Vein endothelial cell (primary cell): ENCODE results near the gene UBTF. TPM values are rescaled to one million over a fixed set of nuclear protein-coding genes. Genes with fewer than 3 reads are reported as not detected.

Source experiments
- small RNA-seq: library from RNA; depleted of rRNA; stranded (forward); fragments of <200 nt; gene quantifications from one replicate; pipeline ENCODE3, GENCODE V24; 2012
- total RNA-seq: library from RNA; depleted of rRNA; stranded (reverse); fragments of >200 nt; gene quantifications from 2 replicates; pipeline ENCODE4 v1.2.3, GENCODE V29; 2012

Gene UBTF
- total RNA-seq, result 56.8 and 59.8 TPM in 2 replicates

DNA sequence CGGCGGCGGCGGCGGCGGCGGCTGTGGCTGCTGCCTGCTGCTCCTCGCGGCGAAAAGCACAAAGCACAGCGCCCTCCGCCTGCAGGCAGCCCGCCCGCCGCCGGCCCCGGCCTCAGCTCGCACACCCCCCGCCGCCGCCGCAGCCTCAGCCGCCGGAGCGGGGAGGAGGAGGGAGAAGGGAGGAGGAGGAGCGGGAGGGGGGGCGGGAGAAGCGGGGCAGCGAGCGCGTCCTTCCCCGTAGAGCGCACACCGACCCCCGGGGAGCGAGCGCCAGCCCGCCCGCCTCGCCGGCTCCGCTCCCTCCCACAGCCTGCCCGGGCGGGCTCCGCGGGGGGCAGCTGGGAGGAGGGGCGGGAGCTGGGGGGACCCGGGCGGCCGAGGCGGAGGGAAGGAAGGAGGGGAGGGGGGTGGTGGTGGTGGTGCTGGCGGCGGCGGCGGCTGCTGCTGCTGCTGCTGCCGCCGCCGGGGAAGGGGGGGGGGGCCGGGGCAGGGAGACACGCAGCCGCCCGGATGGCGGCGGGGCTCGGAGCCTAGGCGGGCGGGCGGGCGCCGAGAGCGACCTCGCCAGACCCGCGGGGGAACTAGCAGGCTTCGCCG, at the start of gene UBTF:
TSS of gene UBTF (minus strand) at position 60 of the 597 bp plus-strand sequence. CDS start 1,446 bp downstream, outside the sequence.

DNA sequence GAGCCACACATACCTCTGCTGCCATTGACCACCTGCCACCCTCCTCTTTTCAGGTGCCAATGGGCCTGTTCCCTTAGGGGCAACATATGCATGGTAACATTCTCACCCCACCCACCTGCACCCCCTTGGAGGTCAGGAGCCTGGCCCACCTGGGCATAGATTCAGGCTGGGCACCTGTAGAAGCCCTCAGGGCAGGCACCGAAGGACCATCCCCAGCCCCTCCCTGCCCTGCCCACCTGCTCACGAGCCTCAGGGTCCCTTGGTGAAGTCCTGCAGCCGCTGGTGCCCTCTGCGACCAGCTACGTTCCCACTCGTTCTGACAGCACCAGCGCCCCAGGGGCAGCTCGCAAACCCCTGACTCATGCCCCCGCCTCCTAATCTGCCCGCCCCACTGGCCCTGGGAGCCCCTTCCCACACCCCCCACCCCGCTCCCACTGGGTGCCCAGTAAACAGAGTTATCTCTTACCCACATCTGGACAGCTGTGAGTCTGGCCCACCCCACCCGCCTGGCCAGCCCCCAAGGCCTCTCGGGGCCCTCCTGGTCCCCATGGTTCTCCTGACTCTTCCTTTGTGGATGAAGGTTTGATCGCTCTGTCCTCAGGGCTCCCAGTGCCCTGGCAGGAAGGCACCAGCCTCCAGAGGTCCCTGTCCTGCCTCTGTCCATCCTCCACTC, 48.5 kb upstream of the UBTF start, which contains the start of gene SLC4A1:
TSS of gene SLC4A1 (minus strand) at position 318 of the 673 bp plus-strand sequence. CDS start 5,269 bp downstream, outside the sequence.

DNA sequence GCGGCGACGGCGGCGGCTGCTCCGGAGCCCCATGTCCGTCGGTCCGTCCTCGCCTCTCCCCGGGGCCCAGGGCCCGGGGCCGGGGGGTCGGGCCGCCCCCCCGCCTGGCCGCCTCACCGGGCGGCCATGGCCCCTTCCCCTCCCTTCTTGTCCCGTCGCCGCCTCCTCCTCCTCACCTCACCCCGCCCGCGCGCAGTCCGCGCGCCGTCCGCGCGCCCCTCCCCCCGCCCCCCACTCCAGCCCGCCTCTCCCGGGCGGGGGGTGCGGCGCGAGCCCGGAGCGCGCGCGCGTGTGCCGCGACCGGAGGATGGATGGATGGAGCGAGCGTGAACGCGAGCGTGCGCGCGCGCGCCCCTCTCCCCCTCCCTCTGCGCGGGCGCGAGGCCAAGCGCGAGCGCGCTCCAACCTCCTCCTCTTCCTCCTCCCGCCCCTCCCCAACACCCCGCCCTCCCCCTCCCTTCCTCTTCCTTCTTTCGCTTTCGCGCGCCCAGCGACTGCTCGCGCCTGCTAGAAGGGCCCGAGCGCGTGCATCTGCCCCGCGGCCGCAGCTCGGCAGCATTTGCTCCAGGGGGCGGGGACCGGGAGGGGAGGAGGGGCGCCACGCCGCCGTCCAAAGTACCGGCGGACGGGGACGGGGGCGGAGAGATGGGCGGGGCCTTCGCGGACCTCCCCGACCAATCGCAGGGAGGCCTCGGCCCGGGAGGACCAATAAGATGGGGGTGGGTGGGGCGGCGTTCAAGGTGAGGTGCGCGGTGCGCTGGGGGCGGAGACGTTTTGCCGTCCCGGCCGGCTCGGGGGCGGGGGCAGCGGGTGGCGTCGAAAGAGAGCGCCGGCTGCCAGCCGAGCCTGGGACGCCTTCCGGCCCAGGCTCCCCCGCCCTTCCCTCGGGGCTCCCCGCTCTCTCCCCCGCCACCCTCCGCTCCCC, 19.7 kb downstream of the UBTF start, which contains the start of gene ATXN7L3:
TSS of gene ATXN7L3 (minus strand) at position 332 of the 925 bp plus-strand sequence. CDS start 1,814 bp downstream, outside the sequence.

DNA sequence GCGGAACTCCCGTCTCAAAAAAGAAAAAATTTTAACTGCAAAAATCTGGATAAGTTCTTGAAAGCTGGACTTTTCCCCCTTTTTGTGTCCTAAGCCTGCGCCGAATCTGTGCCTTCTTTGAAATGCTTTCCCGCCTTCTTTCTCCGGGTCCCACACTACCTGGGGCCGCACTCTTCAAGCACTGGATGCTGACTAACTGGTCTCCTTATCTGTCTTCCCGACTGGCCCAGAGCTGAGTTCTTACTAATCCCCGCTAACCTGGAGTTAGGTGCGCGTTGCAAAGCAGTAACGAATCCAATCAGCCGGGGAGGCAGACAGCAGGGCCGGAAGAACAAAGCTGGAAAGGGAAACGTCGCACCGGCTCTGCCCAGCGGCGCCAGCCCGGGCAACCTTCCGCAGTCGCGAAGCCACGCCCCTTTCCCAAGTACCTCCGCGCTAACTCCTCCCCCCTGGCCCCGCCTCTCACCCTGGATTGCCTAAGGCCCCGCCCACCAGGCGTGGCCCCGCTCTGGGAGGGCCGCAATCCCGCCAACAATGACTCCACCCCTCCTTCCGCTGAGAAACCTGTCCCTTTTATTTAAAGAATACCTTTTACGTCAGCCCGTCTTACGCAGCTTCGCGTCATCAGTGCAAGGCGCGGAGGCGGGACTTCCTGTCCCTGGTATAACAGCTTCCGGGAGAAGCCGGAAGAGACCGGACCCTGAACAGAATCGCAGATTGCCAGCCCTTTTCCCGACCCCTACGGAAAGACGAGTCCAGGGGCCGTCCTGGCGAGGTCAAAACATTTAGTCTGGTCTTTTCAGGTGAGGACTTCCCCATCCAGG, 33.0 kb downstream of the UBTF start, which contains the start of gene TMUB2:
TSS of gene TMUB2 (plus strand) at position 666 of the 824 bp plus-strand sequence. CDS start 737 bp downstream, outside the sequence.

DNA sequence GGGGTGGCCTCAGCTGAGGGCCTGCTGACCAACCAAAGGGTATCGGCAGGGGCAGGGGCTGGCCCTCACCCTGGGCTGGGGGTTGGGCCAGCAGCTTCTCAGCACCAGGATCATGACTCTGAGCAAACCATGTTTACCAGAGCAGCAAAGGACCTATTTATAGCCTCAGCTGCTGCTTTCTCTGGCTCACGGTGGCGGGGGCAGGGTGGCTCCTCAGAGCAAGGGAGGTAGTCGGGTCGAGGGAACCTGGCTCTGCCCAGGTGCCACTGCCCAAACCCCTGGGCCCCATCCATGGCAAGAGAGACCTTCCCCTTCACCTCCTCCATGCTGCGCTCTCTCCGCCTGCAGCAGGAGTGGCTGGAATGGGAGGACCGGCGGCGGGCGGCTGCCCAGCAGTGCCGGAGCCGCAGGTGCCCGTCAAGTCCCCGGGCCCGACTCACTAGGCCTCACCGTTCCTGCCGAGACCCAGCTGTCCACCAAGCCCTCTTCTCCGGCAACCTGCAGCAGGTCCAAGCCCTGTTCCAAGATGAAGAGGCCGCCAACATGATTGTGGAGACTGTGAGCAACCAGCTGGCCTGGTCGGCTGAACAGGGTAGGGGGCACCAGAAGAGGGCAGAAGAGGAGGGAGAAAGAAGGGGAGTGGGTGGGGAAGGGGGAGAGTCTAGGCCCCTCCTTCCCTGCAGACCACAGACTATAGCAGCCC, 48.8 kb downstream of the UBTF start, which contains the start of gene ASB16:
TSS of gene ASB16 (plus strand) at position 206 of the 703 bp plus-strand sequence. CDS start at position 292, 86 bp downstream.

Small RNA genes lying within 50 kb of the gene (small RNA-seq; reads per million reads assigned to genes)
- gene MIR6782, result not detected

Other genes with a start within 250 kb of the UBTF start
- 6.9 and 11.7 TPM in 2 replicates for gene NAGS, start 215.1 kb downstream of the UBTF start, total RNA-seq
- gene TMEM101, start 204.7 kb downstream of the UBTF start, total RNA-seq, result 33.1 and 50.0 TPM in 2 replicates
- gene LSM12, start 153.0 kb downstream of the UBTF start, total RNA-seq, result 83.8 and 85.9 TPM in 2 replicates
- 32.7 and 34.8 TPM in 2 replicates for gene G6PC3, start 148.9 kb downstream of the UBTF start, total RNA-seq
- gene HDAC5, start 96.0 kb downstream of the UBTF start, total RNA-seq, result 25.4 and 44.1 TPM in 2 replicates
- 2.3 and 4.2 TPM in 2 replicates for gene HROB, start 77.7 kb downstream of the UBTF start, total RNA-seq
- gene ASB16, start 49.0 kb downstream of the UBTF start, total RNA-seq, result not detected in 2 replicates
- gene TMUB2, start 32.7 kb downstream of the UBTF start, total RNA-seq, result 28.8 and 29.4 TPM in 2 replicates
- gene ATXN7L3, start 19.8 kb downstream of the UBTF start, total RNA-seq, result 53.0 and 55.2 TPM in 2 replicates
- gene SLC4A1, start 48.5 kb upstream of the UBTF start, total RNA-seq, result not detected in 2 replicates
- gene RUNDC3A, start 88.9 kb upstream of the UBTF start, total RNA-seq, result 0.33 TPM in 1 of 2 replicates, not detected in the other
- gene SLC25A39, start 105.1 kb upstream of the UBTF start, total RNA-seq, result 93.7 and 115 TPM in 2 replicates
- 303 and 500 TPM in 2 replicates for gene GRN, start 125.6 kb upstream of the UBTF start, total RNA-seq
- 8.4 and 14.4 TPM in 2 replicates for gene FAM171A2, start 144.2 kb upstream of the UBTF start, total RNA-seq
- 0.19 and 0.33 TPM in 2 replicates for gene ITGA2B, start 170.0 kb upstream of the UBTF start, total RNA-seq